Right atrium auricular region (tissue), 2 donors: ENCODE data around the gene KIF6. TPM values are rescaled to one million over a fixed set of nuclear protein-coding genes. Genes with fewer than 3 reads are reported as not detected.
A peak's percentile ranks its signal among the peaks of the same experiment; 100 is the strongest.

ENCODE experiments used
- DNase-seq: peaks from one replicate; pipeline ENCODE4 v3.0.0-alpha.2; 2019; ENCODE audit warnings: low spot score
- H3K27ac ChIP-seq, 2 donors: fragments of 200-600 bp; sonication (generic); 1 replicate in 1 of 2; 2 replicates in 1 of 2; pipeline ENCODE4 v1.5.1; 2016 to 2019
- H3K27me3 ChIP-seq, 2 donors: fragments of 200-600 bp; sonication (generic); one replicate each; pipeline versions ENCODE4 v1.5.1 to v1.6.0; 2017 to 2019
- H3K36me3 ChIP-seq: fragments of 200-600 bp; sonication (generic); one replicate; pipeline ENCODE4 v1.5.1; 2016
- H3K4me1 ChIP-seq, 2 donors: fragments of 200-600 bp; sonication (generic); one replicate each; pipeline versions ENCODE4 v1.5.1 to v1.6.0; 2017 to 2019
- H3K4me3 ChIP-seq, 2 donors: fragments of 200-600 bp; sonication (generic); 1 replicate in 1 of 2; 2 replicates in 1 of 2; pipeline ENCODE4 v1.5.1; 2017 to 2019; ENCODE audit warnings: mild to moderate bottlenecking in 1 of 2, moderate library complexity in 1 of 2
- H3K9me3 ChIP-seq, 2 donors: fragments of 200-600 bp; sonication (generic); one replicate each; pipeline ENCODE4 v1.5.1; 2019
- CTCF ChIP-seq, 2 donors: fragments of 200-600 bp; sonication (generic); IDR thresholded peaks; one replicate each; pipeline ENCODE4 v1.5.1; 2019; ENCODE audit warnings: antibody characterized with exemption in 2 of 2
- total RNA-seq, 2 donors: library from RNA; depleted of rRNA; stranded (reverse); fragments of >200 nt; gene quantifications; one replicate each; pipeline ENCODE4 v1.1.0, GENCODE V29; 2016

The KIF6 gene
- total RNA-seq, 2 donors from 2014 or later: not detected

- no peak for TF ChIP-seq CTCF (IDR thresholded peaks at IDR 0.05)
- Histone ChIP-seq H3K9me3 (no peaks in the 10 kb centered on the region), H3K27me3 (no peaks in the 10 kb centered on the region), H3K4me1 (peaks cover 0 to 3% of the 10 kb centered on the region in 2 donors), H3K4me3 (no peak overlapping the region), H3K27ac (no peak overlapping the region), H3K36me3 (no peaks in the 10 kb centered on the region)
- no peak for DNase-seq
These were observed 349.8 kb downstream of the KIF6 start for GRCh38 chr6:39375405-39375804.

GRCh38 chr6:39370390-39370789 lies 354.8 kb downstream of the KIF6 start:
- DNase-seq: no peak
- TF ChIP-seq CTCF (IDR thresholded peaks at IDR 0.05): no peak
- no peaks in the 10 kb centered on the region for H3K9me3 ChIP-seq

GRCh38 chr6:39369987-39370386 lies 355.2 kb downstream of the KIF6 start:
- Histone ChIP-seq H3K27ac (no peak overlapping the region), H3K4me3 (no peak overlapping the region), H3K27me3 (no peaks in the 10 kb centered on the region), H3K9me3 (no peaks in the 10 kb centered on the region), H3K4me1 (no peaks in the 10 kb centered on the region), H3K36me3 (no peaks in the 10 kb centered on the region)
- peak in 1 of 2 donors; percentile 34 for TF ChIP-seq CTCF (IDR thresholded peaks at IDR 0.05)
- no peak for DNase-seq

More at GRCh38 chr6:39370390-39370789, 354.8 kb downstream of the KIF6 start:
- H3K4me1 ChIP-seq: no peaks in the 10 kb centered on the region
- H3K27ac ChIP-seq: no peak overlapping the region
- no peak overlapping the region for H3K4me3 ChIP-seq
- no peaks in the 10 kb centered on the region for H3K27me3 ChIP-seq
- no peaks in the 10 kb centered on the region for H3K36me3 ChIP-seq

- no peaks in the 10 kb centered on the region for H3K36me3 ChIP-seq
- DNase-seq: no peak
- H3K27ac ChIP-seq: no peak overlapping the region
- no peak overlapping the region for H3K4me3 ChIP-seq
- H3K27me3 ChIP-seq: no peaks in the 10 kb centered on the region
- no peaks in the 10 kb centered on the region for H3K9me3 ChIP-seq
- no peaks in the 10 kb centered on the region for H3K4me1 ChIP-seq
- TF ChIP-seq CTCF (IDR thresholded peaks at IDR 0.05): no peak
These were observed 357.5 kb downstream of the KIF6 start for GRCh38 chr6:39367700-39368099.

GRCh38 chr6:39366931-39367618 lies 358.1 kb downstream of the KIF6 start:
- no peak for DNase-seq
- no peak for TF ChIP-seq CTCF (IDR thresholded peaks at IDR 0.05)
- no peaks in the 10 kb centered on the region for H3K36me3 ChIP-seq
- H3K27me3 ChIP-seq: no peaks in the 10 kb centered on the region
- H3K4me3 ChIP-seq: no peak overlapping the region
- no peaks in the 10 kb centered on the region for H3K4me1 ChIP-seq
- no peak overlapping the region for H3K27ac ChIP-seq
- H3K9me3 ChIP-seq: no peaks in the 10 kb centered on the region
